Measurements from ENCODE around the gene EEF2. TPM values are rescaled to one million over a fixed set of nuclear protein-coding genes. Genes with fewer than 3 reads are reported as not detected.
A peak's percentile ranks its signal among the peaks of the same experiment; 100 is the strongest.
"Not testable (repeated sequence)": the region's sequence is repeated elsewhere in the genome, so short reads cannot be mapped to it uniquely, and the experiment has no call there.

EEF2 gene
- total RNA-seq, 2 donors from 2014 or later: 3,216 to 3,705 TPM

- Mint-ChIP-seq H3K36me3 (peaks cover 63 to 68% of the 10 kb centered on the region in 2 donors), H3K27ac (peak overlapping the region; percentile 68 to 96), H3K9me3 (no peaks in the 10 kb centered on the region)
- ATAC-seq: no peak
- no peak for DNase-seq (ENCODE audit: low spot score in 2 of 2)
These were observed 4.7 kb downstream of the EEF2 start for GRCh38 chr19:3980353-3981251.

- peak overlapping the region; percentile 68 to 96 for H3K27ac Mint-ChIP-seq
- H3K9me3 Mint-ChIP-seq: no peaks in the 10 kb centered on the region
- ATAC-seq (peak in 1 of 2 donors; percentile 5), DNase-seq (ENCODE audit: low spot score in 2 of 2) (peak in 1 of 2 donors; percentile 23)
- H3K36me3 Mint-ChIP-seq: peaks cover 58 to 63% of the 10 kb centered on the region in 2 donors
These were observed 5.5 kb downstream of the EEF2 start for GRCh38 chr19:3979674-3980352.

DNA sequence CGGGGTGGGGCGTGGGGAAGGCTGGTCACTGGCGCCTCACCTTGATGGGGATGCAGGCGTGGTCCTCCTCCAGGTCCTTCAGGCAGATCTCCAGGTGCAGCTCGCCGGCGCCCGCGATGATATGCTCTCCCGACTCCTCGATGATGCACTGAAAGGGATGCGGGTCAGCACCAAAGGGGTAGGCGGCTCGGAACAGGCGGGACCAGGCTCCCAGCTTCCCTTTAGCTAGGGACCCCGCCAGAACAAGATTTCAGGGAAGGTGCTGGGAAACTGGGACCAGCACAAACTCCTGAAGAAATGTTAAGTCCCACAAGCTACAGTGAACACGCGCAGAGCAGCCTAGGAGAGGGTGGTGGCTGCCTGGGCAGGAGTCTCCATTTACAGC lies 6.0 kb downstream of the EEF2 start:
- ATAC-seq (no peak), DNase-seq (ENCODE audit: low spot score in 2 of 2) (peak in 1 of 2 donors; percentile 14)
- Mint-ChIP-seq H3K9me3 (no peaks in the 10 kb centered on the region), H3K27ac (peak overlapping the region; percentile 68 to 96), H3K36me3 (peaks cover 53 to 58% of the 10 kb centered on the region in 2 donors)

DNA sequence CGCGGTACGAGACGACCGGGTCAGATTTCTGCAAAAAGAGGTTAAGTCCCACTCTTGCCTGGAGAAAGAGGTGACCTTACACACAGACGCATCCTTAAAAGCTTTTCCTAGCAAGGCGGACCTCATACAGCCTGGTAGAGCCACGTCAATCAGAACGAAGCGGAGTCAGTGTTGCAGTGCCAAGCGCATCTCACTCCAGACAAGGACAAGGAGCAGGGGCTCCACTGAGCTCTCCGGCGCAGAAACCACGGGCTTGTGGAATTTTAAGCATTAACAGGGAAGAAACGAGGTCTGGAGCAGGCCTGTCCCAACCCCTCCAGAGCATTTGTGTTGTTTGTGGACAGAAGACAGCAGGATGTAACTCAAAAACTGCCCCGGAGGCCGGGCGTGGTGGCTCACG lies 7.1 kb downstream of the EEF2 start:
- Mint-ChIP-seq H3K36me3 (peaks cover 42 to 46% of the 10 kb centered on the region in 2 donors), H3K9me3 (no peaks in the 10 kb centered on the region), H3K27ac (peak overlapping the region; percentile 67 to 86)
- DNase-seq (ENCODE audit: low spot score in 2 of 2) (no peak), ATAC-seq (no peak)

DNA sequence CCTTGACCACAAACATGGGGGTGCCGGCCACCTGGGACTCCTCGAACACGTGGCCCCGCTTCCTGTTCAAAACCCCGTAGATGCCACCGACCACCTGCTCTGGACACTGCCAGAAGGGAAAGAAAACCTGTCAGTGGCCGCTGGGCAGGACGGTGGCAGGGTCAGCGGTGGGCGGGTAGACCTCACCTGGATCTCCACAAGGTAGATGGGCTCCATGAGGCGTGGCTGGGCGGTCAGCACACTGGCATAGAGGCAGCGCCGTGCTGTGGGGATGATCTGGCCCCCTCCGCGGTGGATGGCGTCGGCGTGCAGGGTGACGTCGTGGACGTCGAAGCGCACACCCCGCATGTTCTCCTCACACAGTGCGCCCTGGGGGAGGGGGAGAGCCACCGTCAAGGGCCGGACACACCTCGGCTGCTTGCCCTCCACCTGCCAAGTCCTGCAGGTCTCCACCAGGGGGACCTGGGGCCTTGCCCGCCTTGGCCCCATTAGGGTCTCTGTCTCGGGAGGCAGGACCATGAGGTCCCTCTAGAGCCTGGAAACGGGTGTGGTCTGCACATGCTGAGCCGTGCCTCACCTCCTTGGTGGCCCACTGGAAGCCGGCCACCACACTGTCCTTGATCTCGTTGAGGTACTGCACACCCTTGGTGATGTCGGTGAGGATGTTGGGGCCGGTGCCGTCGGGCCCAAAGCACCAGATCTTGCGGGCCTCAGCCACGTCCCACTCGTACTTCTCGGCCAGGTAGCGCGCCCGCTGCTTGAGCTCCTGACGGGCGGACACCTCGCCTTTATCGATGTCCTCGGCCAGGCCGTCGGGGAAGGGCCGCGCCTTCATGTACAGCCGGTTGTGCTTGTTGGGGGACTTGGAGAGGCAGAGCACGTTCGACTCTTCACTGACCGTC lies 7.8 kb downstream of the EEF2 start:
- no peaks in the 10 kb centered on the region for H3K9me3 Mint-ChIP-seq
- ATAC-seq: peak in 1 of 2 donors; percentile 18
- DNase-seq (ENCODE audit: low spot score in 2 of 2): peak in 1 of 2 donors; percentile 21
- peaks cover 35 to 40% of the 10 kb centered on the region in 2 donors for H3K36me3 Mint-ChIP-seq
- H3K27ac Mint-ChIP-seq: peak overlapping the region; percentile 67 to 86

DNA sequence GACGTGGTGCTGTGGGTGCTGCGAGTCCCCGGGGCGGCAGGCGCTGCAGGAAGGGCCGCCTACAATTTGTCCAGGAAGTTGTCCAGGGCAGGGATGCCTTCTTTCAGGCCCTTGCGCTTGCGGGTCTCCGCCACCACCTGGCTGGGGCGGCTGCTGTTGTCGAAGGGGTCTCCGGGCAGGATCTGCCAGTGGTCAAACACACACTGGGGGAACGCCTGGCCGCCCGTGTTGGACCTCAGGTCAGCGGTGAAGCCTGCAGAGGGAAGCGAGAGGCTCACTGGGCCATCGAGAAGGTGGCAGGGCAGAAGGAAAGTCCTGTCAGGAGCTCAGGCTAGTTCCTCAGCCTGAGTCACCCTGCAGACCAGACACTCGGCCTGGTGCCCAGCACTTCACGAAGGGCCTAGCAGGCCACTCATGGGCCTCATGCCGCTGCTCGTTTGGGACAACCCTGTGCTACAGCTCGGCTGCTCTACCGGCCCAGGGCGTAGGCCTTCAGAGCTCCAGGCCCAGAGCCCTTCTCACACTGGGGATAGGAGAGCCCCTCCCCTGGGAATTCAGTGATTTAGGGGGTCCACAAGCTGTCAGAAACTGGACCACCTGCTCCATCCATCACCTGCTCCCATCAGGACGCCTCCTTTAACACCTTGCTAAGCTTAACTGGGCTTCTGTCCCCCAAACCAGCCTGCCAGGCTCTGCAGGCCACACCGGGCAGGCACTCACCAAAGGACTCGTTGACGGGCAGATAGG lies 8.6 kb downstream of the EEF2 start:
- Mint-ChIP-seq H3K9me3 (no peaks in the 10 kb centered on the region), H3K27ac (peak overlapping the region; percentile 67 to 86), H3K36me3 (peaks cover 30 to 31% of the 10 kb centered on the region in 2 donors)
- DNase-seq (ENCODE audit: low spot score in 2 of 2) (peak in 1 of 2 donors; percentile 12), ATAC-seq (peak in 1 of 2 donors; percentile 5)

DNA sequence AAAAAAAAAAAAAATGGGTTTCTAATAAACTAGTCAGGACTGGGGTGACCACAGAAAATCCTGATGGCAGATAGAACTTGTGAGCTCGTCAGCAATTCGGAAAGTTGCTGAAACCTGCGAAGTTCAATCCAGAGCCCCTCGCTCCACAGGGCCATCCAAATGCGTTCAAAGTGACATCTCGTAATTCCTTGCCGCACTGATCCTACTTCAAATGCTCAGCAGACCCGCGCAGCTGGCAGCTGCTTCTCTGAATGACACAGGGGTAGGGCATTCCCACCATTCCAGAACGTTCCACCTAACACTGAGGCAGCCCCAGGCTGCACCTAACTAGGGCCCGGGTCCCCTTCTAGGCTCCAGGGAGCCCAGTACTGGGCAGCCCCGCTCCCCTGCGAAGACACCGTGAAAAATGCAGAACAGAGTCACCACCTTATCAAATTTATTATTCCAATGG lies 9.6 kb downstream of the EEF2 start:
- Mint-ChIP-seq H3K9me3 (no peaks in the 10 kb centered on the region), H3K27ac (peak overlapping the region; percentile 60 to 67), H3K36me3 (peaks cover 21 to 24% of the 10 kb centered on the region in 2 donors)
- ATAC-seq (no peak), DNase-seq (ENCODE audit: low spot score in 2 of 2) (peak in 1 of 2 donors; percentile 17)

- peak in 1 of 2 donors; percentile 10 for DNase-seq (ENCODE audit: low spot score in 2 of 2)
These were observed 10.1 kb downstream of the EEF2 start for GRCh38 chr19:3975144-3975543.

GRCh38 chr19:3970808-3971598 lies 14.3 kb downstream of the EEF2 start, which contains the start of gene DAPK3:
Gene DAPK3, minus strand, starts transcription at chr19:3971099. Its CDS starts 1,364 bp downstream, at chr19:3969735.
- H3K36me3 Mint-ChIP-seq: peaks cover 8 to 10% of the 10 kb centered on the region in 2 donors
- H3K27ac Mint-ChIP-seq: peak within 1 kb of the TSS; percentile 94 to 97
- ATAC-seq (peak; percentile 81 to 97), DNase-seq (ENCODE audit: low spot score in 2 of 2) (peak; percentile 96 to 98)
- no peaks in the 10 kb centered on the region for H3K9me3 Mint-ChIP-seq

More at GRCh38 chr19:3975144-3975543, 10.1 kb downstream of the EEF2 start:
- Mint-ChIP-seq H3K27ac (peak overlapping the region in 1 of 2 donors; percentile 60), H3K36me3 (peaks cover 23 to 24% of the 10 kb centered on the region in 2 donors), H3K9me3 (no peaks in the 10 kb centered on the region)
- ATAC-seq: no peak

GRCh38 chr19:3970313-3970807 lies 14.9 kb downstream of the EEF2 start:
- Mint-ChIP-seq H3K27ac (peak overlapping the region; percentile 79 to 94), H3K9me3 (no peaks in the 10 kb centered on the region), H3K36me3 (peaks cover 5 to 8% of the 10 kb centered on the region in 2 donors)
- DNase-seq (ENCODE audit: low spot score in 2 of 2) (no peak), ATAC-seq (no peak)

DNA sequence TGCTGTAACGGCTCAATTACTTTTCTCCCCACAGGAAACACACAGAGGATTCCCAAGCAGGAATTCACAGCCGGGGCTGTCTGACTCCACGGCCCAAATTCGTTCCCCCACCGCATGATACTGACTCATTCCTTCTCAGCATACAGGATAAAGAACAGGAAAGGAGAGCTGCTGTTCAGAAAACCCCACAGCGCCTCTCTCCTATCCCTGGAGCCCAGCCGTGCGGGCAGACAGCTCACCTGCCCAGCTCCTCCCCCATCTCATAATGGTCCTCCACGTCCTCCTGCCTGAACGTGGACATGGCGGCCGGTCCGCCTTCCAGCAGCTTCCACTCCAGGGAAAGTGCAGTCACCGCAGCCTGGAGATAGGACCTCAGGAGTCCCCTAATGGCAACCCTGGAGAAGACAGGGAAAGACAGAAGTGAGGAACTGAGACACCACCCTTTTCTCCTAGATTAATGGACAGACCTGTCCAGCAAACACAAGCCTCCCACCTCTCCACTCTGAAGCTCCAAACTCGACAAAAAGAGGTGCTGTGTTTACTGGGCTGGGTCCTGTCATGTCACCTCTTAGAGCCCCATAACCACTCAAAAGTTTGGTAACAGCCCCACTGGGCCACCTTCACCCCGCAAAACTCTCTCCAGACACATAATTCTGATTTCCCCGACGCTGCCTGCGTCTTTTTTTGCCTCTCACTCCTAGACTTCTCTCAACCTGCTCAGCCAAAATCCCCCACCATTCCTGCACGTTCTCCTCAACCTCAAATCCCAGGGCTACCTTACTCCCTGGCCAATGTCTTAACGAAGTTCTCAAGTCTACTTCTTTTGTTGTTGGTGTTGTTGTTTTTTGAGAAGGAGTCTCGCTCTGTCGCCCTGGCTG lies 15.6 kb downstream of the EEF2 start:
- Mint-ChIP-seq H3K36me3 (peaks cover 5 to 8% of the 10 kb centered on the region in 2 donors), H3K27ac (peak overlapping the region; percentile 79 to 94), H3K9me3 (no peaks in the 10 kb centered on the region)
- DNase-seq (ENCODE audit: low spot score in 2 of 2) (no peak), ATAC-seq (no peak)

GRCh38 chr19:3968556-3969434 lies 16.5 kb downstream of the EEF2 start:
- Mint-ChIP-seq H3K36me3 (peaks cover 5 to 8% of the 10 kb centered on the region in 2 donors), H3K9me3 (no peaks in the 10 kb centered on the region), H3K27ac (peak overlapping the region in 1 of 2 donors; percentile 90)
- DNase-seq (ENCODE audit: low spot score in 2 of 2): no peak
- no peak for ATAC-seq

GRCh38 chr19:3967983-3968382 lies 17.3 kb downstream of the EEF2 start:
- H3K27ac Mint-ChIP-seq; H3K9me3 Mint-ChIP-seq; ATAC-seq; DNase-seq (ENCODE audit: low spot score in 2 of 2); H3K36me3 Mint-ChIP-seq: not testable (repeated sequence)
